Activated T-helper 2 cell treated with anti-CD3 and anti-CD28 coated beads, Interferon-gamma antibody, Interleukin-2, Interleukin-4, amounts not matched to agents 10 μg/mL and 5 μg/mL and 100 μg/mL, durations not matched to agents 14 hours and 24 hours and 36 hours (primary cell): ENCODE data around the gene RTP2. TPM values are rescaled to one million over a fixed set of nuclear protein-coding genes. Genes with fewer than 3 reads are reported as not detected.

Experiments used
- DNase-seq: peaks from one replicate; pipeline ENCODE4 v3.0.0; 2021; ENCODE audit warnings: low spot score
- H3K27ac Mint-ChIP-seq: one replicate; pipeline ENCODE4 v1.8.0; 2021; ENCODE audit warnings: mixed read lengths
- H3K27me3 Mint-ChIP-seq: one replicate; pipeline ENCODE4 v1.8.0; 2021; ENCODE audit warnings: low read depth, mixed read lengths
- H3K36me3 Mint-ChIP-seq: one replicate; pipeline ENCODE4 v1.8.0; 2021; ENCODE audit warnings: low read depth, mixed read lengths
- H3K4me1 Mint-ChIP-seq: one replicate; pipeline ENCODE4 v1.8.0; 2021; ENCODE audit warnings: low read depth, mixed read lengths
- H3K4me3 Mint-ChIP-seq: one replicate; pipeline ENCODE4 v1.8.0; 2021; ENCODE audit warnings: low read depth, mild to moderate bottlenecking, moderate library complexity, mixed read lengths
- H3K9me3 Mint-ChIP-seq: one replicate; pipeline ENCODE4 v1.8.0; 2021; ENCODE audit warnings: mixed read lengths
- intact Hi-C: fragments of 100-400 bp; cut with micrococcal nuclease; formaldehyde crosslinking; loops from one replicate; pipeline ENCODE4 v1.15.1; 2023
- total RNA-seq: library from RNA; stranded (reverse); gene quantifications from 2 replicates; pipeline ENCODE4 v1.2.3, GENCODE V29; 2022

RTP2 gene
- total RNA-seq, 1 donor from 2014 or later: not detected

GRCh38 chr3:187735837-187736236 lies 33.5 kb upstream of the RTP2 start:
- H3K36me3 Mint-ChIP-seq: peaks cover 29% of the 10 kb centered on the region
- H3K27me3 Mint-ChIP-seq: peaks cover 12% of the 10 kb centered on the region
- intact Hi-C loops: no loop called here
- peaks cover 22% of the 10 kb centered on the region for H3K4me1 Mint-ChIP-seq
- H3K27ac Mint-ChIP-seq: no peak overlapping the region
- H3K9me3 Mint-ChIP-seq: no peaks in the 10 kb centered on the region
- DNase-seq: no peak
- H3K4me3 Mint-ChIP-seq: no peak overlapping the region

GRCh38 chr3:187735383-187735782 lies 33.0 kb upstream of the RTP2 start:
- H3K27ac Mint-ChIP-seq: no peak overlapping the region
- intact Hi-C loops: no loop called here
- H3K9me3 Mint-ChIP-seq: no peaks in the 10 kb centered on the region
- H3K4me1 Mint-ChIP-seq: peaks cover 22% of the 10 kb centered on the region
- H3K36me3 Mint-ChIP-seq: peaks cover 34% of the 10 kb centered on the region
- peaks cover 12% of the 10 kb centered on the region for H3K27me3 Mint-ChIP-seq
- no peak for DNase-seq
- H3K4me3 Mint-ChIP-seq: no peak overlapping the region

- DNase-seq: no peak
- intact Hi-C loops: no loop called here
- Mint-ChIP-seq H3K27ac (no peak overlapping the region), H3K4me3 (no peak overlapping the region), H3K4me1 (peaks cover 22% of the 10 kb centered on the region), H3K36me3 (peaks cover 39% of the 10 kb centered on the region), H3K9me3 (no peaks in the 10 kb centered on the region), H3K27me3 (peaks cover 12% of the 10 kb centered on the region)
Observed at GRCh38 chr3:187734841-187735240, 32.5 kb upstream of the RTP2 start.

- Mint-ChIP-seq H3K27ac (no peak overlapping the region), H3K9me3 (no peaks in the 10 kb centered on the region), H3K4me1 (peaks cover 15% of the 10 kb centered on the region), H3K27me3 (peaks cover 12% of the 10 kb centered on the region), H3K4me3 (no peak overlapping the region), H3K36me3 (peaks cover 52% of the 10 kb centered on the region)
- no peak for DNase-seq
- intact Hi-C loops: no loop called here
Observed at GRCh38 chr3:187733371-187733770, 31.0 kb upstream of the RTP2 start.

- Mint-ChIP-seq H3K4me3 (no peak overlapping the region), H3K27ac (no peak overlapping the region), H3K9me3 (no peaks in the 10 kb centered on the region), H3K36me3 (peaks cover 77% of the 10 kb centered on the region), H3K4me1 (no peaks in the 10 kb centered on the region), H3K27me3 (no peaks in the 10 kb centered on the region)
- no peak for DNase-seq
- intact Hi-C loops: no loop called here
Observed at GRCh38 chr3:187729598-187729997, 27.2 kb upstream of the RTP2 start.

GRCh38 chr3:187728940-187729583 lies 26.7 kb upstream of the RTP2 start:
- H3K36me3 Mint-ChIP-seq: peaks cover 81% of the 10 kb centered on the region
- intact Hi-C loops: no loop called here
- H3K9me3 Mint-ChIP-seq: no peaks in the 10 kb centered on the region
- no peak overlapping the region for H3K4me3 Mint-ChIP-seq
- DNase-seq: no peak
- no peaks in the 10 kb centered on the region for H3K27me3 Mint-ChIP-seq
- no peak overlapping the region for H3K27ac Mint-ChIP-seq
- no peaks in the 10 kb centered on the region for H3K4me1 Mint-ChIP-seq

- DNase-seq: no peak
- H3K9me3 Mint-ChIP-seq: no peaks in the 10 kb centered on the region
- H3K4me3 Mint-ChIP-seq: no peak overlapping the region
- H3K27me3 Mint-ChIP-seq: no peaks in the 10 kb centered on the region
- intact Hi-C loops: no loop called here
- H3K4me1 Mint-ChIP-seq: no peaks in the 10 kb centered on the region
- no peak overlapping the region for H3K27ac Mint-ChIP-seq
- H3K36me3 Mint-ChIP-seq: peaks cover 84% of the 10 kb centered on the region
Observed at GRCh38 chr3:187728248-187728647, 25.9 kb upstream of the RTP2 start.

- Mint-ChIP-seq H3K4me1 (no peaks in the 10 kb centered on the region), H3K9me3 (no peaks in the 10 kb centered on the region), H3K27me3 (no peaks in the 10 kb centered on the region), H3K27ac (no peak overlapping the region), H3K4me3 (no peak overlapping the region), H3K36me3 (peaks cover 87% of the 10 kb centered on the region)
- DNase-seq: no peak
- intact Hi-C loops: no loop called here
Observed at GRCh38 chr3:187726564-187726963, 24.2 kb upstream of the RTP2 start.

GRCh38 chr3:187725653-187726370 lies 23.5 kb upstream of the RTP2 start:
- H3K9me3 Mint-ChIP-seq: no peaks in the 10 kb centered on the region
- no peak overlapping the region for H3K4me3 Mint-ChIP-seq
- H3K36me3 Mint-ChIP-seq: peaks cover 80% of the 10 kb centered on the region
- no peak overlapping the region for H3K27ac Mint-ChIP-seq
- intact Hi-C loops: no loop called here
- H3K27me3 Mint-ChIP-seq: no peaks in the 10 kb centered on the region
- DNase-seq: no peak
- no peaks in the 10 kb centered on the region for H3K4me1 Mint-ChIP-seq

- H3K27me3 Mint-ChIP-seq: no peaks in the 10 kb centered on the region
- no peaks in the 10 kb centered on the region for H3K9me3 Mint-ChIP-seq
- DNase-seq: no peak
- H3K4me3 Mint-ChIP-seq: no peak overlapping the region
- intact Hi-C loops: no loop called here
- H3K27ac Mint-ChIP-seq: no peak overlapping the region
- H3K4me1 Mint-ChIP-seq: no peaks in the 10 kb centered on the region
- H3K36me3 Mint-ChIP-seq: peaks cover 78% of the 10 kb centered on the region
Observed at GRCh38 chr3:187725224-187725623, 22.9 kb upstream of the RTP2 start.

GRCh38 chr3:187722206-187722612 lies 19.9 kb upstream of the RTP2 start:
- Mint-ChIP-seq H3K27ac (no peak overlapping the region), H3K9me3 (no peaks in the 10 kb centered on the region), H3K4me3 (no peak overlapping the region), H3K36me3 (peaks cover 54% of the 10 kb centered on the region), H3K27me3 (no peaks in the 10 kb centered on the region), H3K4me1 (no peaks in the 10 kb centered on the region)
- no peak for DNase-seq
- intact Hi-C loops: no loop called here

GRCh38 chr3:187721055-187721454 lies 18.7 kb upstream of the RTP2 start:
- intact Hi-C loops: no loop called here
- no peak overlapping the region for H3K4me3 Mint-ChIP-seq
- H3K36me3 Mint-ChIP-seq: peaks cover 45% of the 10 kb centered on the region
- DNase-seq: no peak
- H3K9me3 Mint-ChIP-seq: no peaks in the 10 kb centered on the region
- no peaks in the 10 kb centered on the region for H3K27me3 Mint-ChIP-seq
- H3K27ac Mint-ChIP-seq: no peak overlapping the region
- no peaks in the 10 kb centered on the region for H3K4me1 Mint-ChIP-seq

GRCh38 chr3:187720337-187720670 lies 17.9 kb upstream of the RTP2 start:
- Mint-ChIP-seq H3K4me1 (no peaks in the 10 kb centered on the region), H3K4me3 (no peak overlapping the region), H3K27me3 (no peaks in the 10 kb centered on the region), H3K36me3 (peaks cover 38% of the 10 kb centered on the region), H3K9me3 (no peaks in the 10 kb centered on the region), H3K27ac (no peak overlapping the region)
- DNase-seq: no peak
- intact Hi-C loops: no loop called here
